SK-N-SH (cell line): ENCODE measurements around the gene KNDC1. TPM values are rescaled to one million over a fixed set of nuclear protein-coding genes. Genes with fewer than 3 reads are reported as not detected.

Experiments
- CTCF ChIA-PET: fragments of 300-600, 350-600 bp; formaldehyde crosslinking; extraction: SDS; loops from one replicate; lab custom pipeline; 2021; lab: Yijun Ruan, JAX
- POLR2A ChIA-PET: fragments of 350-600 bp; sonication (Branson Sonifier 250); formaldehyde crosslinking; extraction: SDS; loops from one replicate; lab custom pipeline; 2020; ENCODE audit warnings: antibody characterized with exemption, inconsistent platforms; lab: Yijun Ruan, JAX
- DNase-seq: peaks from one replicate; pipeline ENCODE4 v3.0.0; 2012
- H2AFZ ChIP-seq: fragments of 200-600 bp; sonication (generic); 2 replicates; pipeline ENCODE4 v1.8.1; 2016; ENCODE audit warnings: antibody characterized with exemption, mild to moderate bottlenecking, low read depth
- H3F3A ChIP-seq: fragments of 200-600 bp; sonication (generic); replicated peaks from 2 replicates; pipeline ENCODE3; 2016; ENCODE audit warnings: antibody characterized with exemption, mild to moderate bottlenecking; ENCODE audit not compliant: insufficient read depth
- H3K27ac ChIP-seq, 2 experiments: fragments of 200-500 bp in 1 of 2; fragments of 200-600 bp in 1 of 2; sonication (Bioruptor generic) in 1 of 2; sonication (generic), shearing (Covaris generic) in 1 of 2; 2 replicates each; pipeline versions ENCODE4 v1.5.1 to v1.6.1; 2014 to 2016; ENCODE audit warnings: low read depth in 2 of 2, inconsistent platforms in 1 of 2, low read length in 1 of 2, mild to moderate bottlenecking in 1 of 2, mixed read lengths in 1 of 2
- H3K27me3 ChIP-seq: fragments of 200-600 bp; sonication (generic), shearing (Covaris generic); 2 replicates; pipeline ENCODE4 v1.6.1; 2016; ENCODE audit warnings: mixed run types; ENCODE audit not compliant: insufficient read depth
- H3K36me3 ChIP-seq, 2 experiments: fragments of 200-500 bp in 1 of 2; fragments of 200-600 bp in 1 of 2; sonication (Bioruptor generic) in 1 of 2; sonication (generic) in 1 of 2; replicated peaks in 1 of 2; 2 replicates each; pipeline versions ENCODE3 to v1.5.1; 2014 to 2016; ENCODE audit warnings: low read length in 1 of 2, mild to moderate bottlenecking in 1 of 2; ENCODE audit not compliant: insufficient read depth in 2 of 2, control insufficient read depth in 1 of 2
- H3K4me1 ChIP-seq, 2 experiments: fragments of 200-500 bp in 1 of 2; fragments of 200-600 bp in 1 of 2; sonication (Bioruptor generic) in 1 of 2; sonication (generic), shearing (Covaris generic) in 1 of 2; 2 replicates each; pipeline versions ENCODE4 v1.5.1 to v1.6.1; 2014 to 2016; ENCODE audit warnings: low read depth in 1 of 2, low read length in 1 of 2, mixed run types in 1 of 2; ENCODE audit not compliant: insufficient read depth in 2 of 2, control insufficient read depth in 1 of 2
- H3K4me2 ChIP-seq: fragments of 200-600 bp; sonication (generic), shearing (Covaris generic); 2 replicates; pipeline ENCODE4 v1.6.1; 2017; ENCODE audit warnings: mixed run types
- H3K4me3 ChIP-seq, 2 experiments: fragments of 200-500 bp in 1 of 2; fragments of 200-600 bp in 1 of 2; sonication (Bioruptor generic) in 1 of 2; sonication (generic), shearing (Covaris generic) in 1 of 2; 2 replicates each; pipeline versions ENCODE4 v1.5.1 to v1.8.1; 2014 to 2016; ENCODE audit warnings: low read depth in 2 of 2, inconsistent platforms in 1 of 2, low read length in 1 of 2, mild to moderate bottlenecking in 1 of 2, mixed read lengths in 1 of 2, moderate library complexity in 1 of 2
- H3K79me2 ChIP-seq: fragments of 200-600 bp; sonication (generic); 2 replicates; pipeline ENCODE4 v1.8.1; 2017; ENCODE audit warnings: mild to moderate bottlenecking; ENCODE audit not compliant: insufficient read depth
- H3K9ac ChIP-seq: fragments of 200-600 bp; sonication (generic); 2 replicates; pipeline ENCODE4 v1.6.1; 2017; ENCODE audit warnings: mixed run types
- H3K9me2 ChIP-seq: fragments of 200-600 bp; sonication (generic); 2 replicates; pipeline ENCODE4 v1.6.1; 2017; ENCODE audit warnings: mixed run types
- H3K9me3 ChIP-seq: fragments of 200-600 bp; sonication (generic); 2 replicates; pipeline ENCODE4 v1.6.1; 2017; ENCODE audit warnings: mixed run types, mild to moderate bottlenecking, moderate library complexity
- H4K20me1 ChIP-seq: fragments of 200-600 bp; sonication (generic); 2 replicates; pipeline ENCODE4 v1.6.1; 2017; ENCODE audit warnings: mild to moderate bottlenecking, mixed run types; ENCODE audit not compliant: insufficient read depth
- FOSL2 ChIP-seq: IDR thresholded peaks from 2 replicates; pipeline ENCODE4 v1.4.0; 2012; ENCODE audit warnings: low read depth, mild to moderate bottlenecking, moderate library complexity, borderline replicate concordance
- FOXM1 ChIP-seq: IDR thresholded peaks from 2 replicates; pipeline ENCODE4 v1.4.0; 2012; ENCODE audit warnings: low read depth, mild to moderate bottlenecking
- NRF1 ChIP-seq: IDR thresholded peaks from 2 replicates; pipeline ENCODE4 v1.6.1; 2012; ENCODE audit warnings: low read depth, mild to moderate bottlenecking, low read length
- POLR2AphosphoS5 ChIP-seq: IDR thresholded peaks from 2 replicates; pipeline ENCODE4 v1.6.1; 2012; ENCODE audit warnings: low read depth, low read length
- RXRA ChIP-seq: IDR thresholded peaks from 2 replicates; pipeline ENCODE4 v1.4.0; 2012; ENCODE audit warnings: low read depth, mild to moderate bottlenecking, borderline replicate concordance
- SMC3 ChIP-seq: IDR thresholded peaks from 2 replicates; pipeline ENCODE4 v1.6.1; 2012; ENCODE audit warnings: low read depth, low read length, improper control_type of control experiment
- USF1 ChIP-seq: IDR thresholded peaks from 2 replicates; pipeline ENCODE4 v1.4.0; 2012; ENCODE audit warnings: low read depth, borderline replicate concordance
- ZBTB33 ChIP-seq: IDR thresholded peaks from 2 replicates; pipeline ENCODE4 v1.4.0; 2012; ENCODE audit warnings: low read depth, borderline replicate concordance
- WGBS: methylation state at CpG from one replicate; pipeline ENCODE4 v1.1.6; 2017; ENCODE audit warnings: low lambda C conversion rate; 5-methylcytosine and 5-hydroxymethylcytosine counted together
- polyA plus RNA-seq, 3 experiments: library from polyadenylated mRNA; depleted of rRNA; stranded (reverse); fragments of >200 nt; gene quantifications; 2 replicates each; pipeline ENCODE4 v1.2.3, GENCODE V29; 2012

The KNDC1 gene
- polyA plus RNA-seq, 1 of the 3 experiments (the other 2 are of a cell fraction) = 1.4 TPM

GRCh38 chr10:133271521-133272300, 111.7 kb downstream of the KNDC1 start:
- Histone ChIP-seq H3K36me3 (no peaks in the 10 kb centered on the region), H3K79me2 (no peaks in the 10 kb centered on the region), H3F3A (no peaks in the 10 kb centered on the region), H4K20me1 (no peaks in the 10 kb centered on the region; the same call in 1 of the 2 replicates), H3K4me1 (no peaks in the 10 kb centered on the region; a peak in 1 of 4 replicates), H3K9me2 (no peaks in the 10 kb centered on the region), H3K4me3 (no peak overlapping the region), H3K9me3 (no peaks in the 10 kb centered on the region), H3K27ac (no peak overlapping the region), H3K9ac (no peak overlapping the region), H3K4me2 (no peak overlapping the region), H3K27me3 (no peaks in the 10 kb centered on the region), H2AFZ (no peak overlapping the region)
- no peak for TF ChIP-seq USF1
- no peak for TF ChIP-seq ZBTB33
- TF ChIP-seq NRF1 = no peak
- no peak for TF ChIP-seq RXRA
- TF ChIP-seq FOSL2 = no peak
- ChIA-PET CTCF (interaction anchor here (1.4 to 1.5 kb wide), 3 partner anchors 36 to 367 kb away, joined by 3 to 4 read pairs (median 4); no protein-coding TSS in a partner anchor), POLR2A (no interaction called here)
- 68% methylated on average over 20 of the region's 35 CpGs for WGBS
- no peak for DNase-seq

- Histone ChIP-seq H3K27me3 (no peaks in the 10 kb centered on the region), H3K4me3 (no peak overlapping the region), H3K36me3 (no peaks in the 10 kb centered on the region), H3K27ac (no peak overlapping the region), H3K79me2 (no peaks in the 10 kb centered on the region), H4K20me1 (no peaks in the 10 kb centered on the region; the same call in 1 of the 2 replicates), H2AFZ (no peak overlapping the region), H3K9me3 (no peaks in the 10 kb centered on the region), H3K4me1 (no peaks in the 10 kb centered on the region; a peak in 1 of 4 replicates), H3K9ac (no peak overlapping the region), H3F3A (no peaks in the 10 kb centered on the region), H3K9me2 (no peaks in the 10 kb centered on the region), H3K4me2 (no peak overlapping the region)
- TF ChIP-seq POLR2AphosphoS5 = no peak
- TF ChIP-seq FOXM1 = no peak
- no peak for TF ChIP-seq SMC3
- DNase-seq = no peak
- 74% methylated on average over 21 of the region's 29 CpGs for WGBS
- ChIA-PET CTCF (interaction anchor here (1.5 kb wide), 1 partner anchor 35 kb away, joined by 4 read pairs; no protein-coding TSS in a partner anchor), POLR2A (no interaction called here)
These were observed 112.4 kb downstream of the KNDC1 start for GRCh38 chr10:133272301-133272963.
